Common myeloid progenitor, CD34-positive (primary cell): ENCODE data around the gene IFIT1.

Experiments
- CTCF ChIA-PET: fragments of 350-600 bp; sonication (Branson Sonifier 250); formaldehyde crosslinking; loops from one replicate; lab custom pipeline; 2021; ENCODE audit warnings: antibody characterized with exemption; lab: Charles Lee
- POLR2A ChIA-PET: fragments of 350-600 bp; sonication (Branson Sonifier 250); formaldehyde crosslinking; loops from one replicate; lab custom pipeline; 2021; ENCODE audit warnings: antibody characterized with exemption; lab: Charles Lee
- DNase-seq, 3 donors: peaks; one replicate each; pipeline versions ENCODE4 v3.0.0 to v3.0.0-alpha.2; 2013
- H3K27ac ChIP-seq, 2 experiments: 1 replicate in 1 of 2; 2 replicates in 1 of 2; pipeline ENCODE4 v1.7.0; 2013; ENCODE audit warnings: inconsistent platforms in 2 of 2, low read length in 2 of 2, mild to moderate bottlenecking in 2 of 2, low read depth in 1 of 2, moderate library complexity in 1 of 2; ENCODE audit not compliant: severe bottlenecking in 2 of 2, insufficient read depth in 1 of 2, poor library complexity in 1 of 2
- H3K27me3 ChIP-seq, 5 experiments: replicated peaks in 2 of 5; 1 replicate in 3 of 5; 2 replicates in 2 of 5; pipeline versions ENCODE4 v1.6.1 to v1.7.0; 2013; ENCODE audit warnings: low read length in 4 of 5, mild to moderate bottlenecking in 2 of 5, moderate library complexity in 2 of 5, inconsistent platforms in 1 of 5; ENCODE audit not compliant: insufficient read depth in 5 of 5, control insufficient read depth in 4 of 5
- H3K36me3 ChIP-seq, 4 experiments: 1 replicate in 2 of 4; 2 replicates in 2 of 4; pipeline versions ENCODE4 v1.6.1 to v1.7.0; 2013; ENCODE audit warnings: low read length in 3 of 4, control low read depth in 1 of 4, mild to moderate bottlenecking in 1 of 4; ENCODE audit not compliant: control insufficient read depth in 4 of 4, insufficient read depth in 4 of 4
- H3K4me1 ChIP-seq, 4 experiments: 1 replicate in 3 of 4; 2 replicates in 1 of 4; pipeline versions ENCODE4 v1.6.1 to v1.7.1; 2013; ENCODE audit warnings: low read length in 3 of 4, mild to moderate bottlenecking in 3 of 4, control low read depth in 1 of 4, inconsistent platforms in 1 of 4, moderate library complexity in 1 of 4; ENCODE audit not compliant: control insufficient read depth in 4 of 4, insufficient read depth in 4 of 4; ENCODE audit errors: control extremely low read depth in 1 of 4
- H3K4me3 ChIP-seq, 7 experiments: 1 replicate in 4 of 7; 2 replicates in 3 of 7; pipeline versions ENCODE4 v1.5.1 to v1.7.0; 2013; ENCODE audit warnings: mild to moderate bottlenecking in 7 of 7, low read length in 6 of 7, moderate library complexity in 6 of 7, inconsistent platforms in 2 of 7, low read depth in 2 of 7, control low read depth in 1 of 7; ENCODE audit not compliant: insufficient read depth in 4 of 7, control insufficient read depth in 1 of 7; ENCODE audit errors: extremely low read depth in 1 of 7
- H3K9me3 ChIP-seq, 5 experiments: 1 replicate in 4 of 5; 2 replicates in 1 of 5; pipeline versions ENCODE4 v1.6.1 to v1.7.1; 2013; ENCODE audit warnings: low read length in 4 of 5, mild to moderate bottlenecking in 2 of 5, inconsistent platforms in 1 of 5, low read depth in 1 of 5, moderate library complexity in 1 of 5; ENCODE audit not compliant: control insufficient read depth in 4 of 5, insufficient read depth in 2 of 5; ENCODE audit errors: control extremely low read depth in 1 of 5
- WGBS: methylation state at CpG from one replicate; pipeline ENCODE4 v1.1.5; 2013; ENCODE audit not compliant: insufficient coverage; 5-methylcytosine and 5-hydroxymethylcytosine counted together

The IFIT1 gene

GRCh38 chr10:89363729-89364442 is 28.5 kb upstream of the IFIT1 start:
- Histone ChIP-seq H3K9me3 (no peaks in the 10 kb centered on the region), H3K4me1 (peaks cover 5 to 25% (median 18%) of the 10 kb centered on the region in 4 experiments), H3K27ac (no peak overlapping the region), H3K27me3 (no peaks in the 10 kb centered on the region), H3K36me3 (no peaks in the 10 kb centered on the region), H3K4me3 (no peak overlapping the region)
- CTCF ChIA-PET, result interaction anchor here (1.0 to 3.4 kb wide), 6 partner anchors 8 to 100 kb away, joined by 3 to 15 read pairs (median 4); no protein-coding TSS in a partner anchor
- 41% methylated on average over 3 of the region's 6 CpGs for WGBS
- POLR2A ChIA-PET, result interaction anchor here (0.8 kb wide), 1 partner anchor 60 kb away, joined by 4 read pairs; no protein-coding TSS in a partner anchor
- peak in 2 of 3 donors; percentile 31 to 61 for DNase-seq

GRCh38 chr10:89364531-89364930 is 27.9 kb upstream of the IFIT1 start:
- peaks cover 5 to 31% (median 24%) of the 10 kb centered on the region in 4 experiments for H3K4me1 ChIP-seq
- no peaks in the 10 kb centered on the region for H3K27me3 ChIP-seq
- H3K27ac ChIP-seq, result no peak overlapping the region
- no peak for DNase-seq
- no peak overlapping the region for H3K4me3 ChIP-seq
- WGBS, result no CpG with 5 or more reads among the region's 1 CpG
- CTCF ChIA-PET, result interaction anchor here (0.8 to 1.7 kb wide), 8 partner anchors 9 to 204 kb away, joined by 3 to 5 read pairs (median 3); partner anchors contain the start of gene IFIT3
- no peaks in the 10 kb centered on the region for H3K36me3 ChIP-seq
- POLR2A ChIA-PET, result no interaction called here
- H3K9me3 ChIP-seq, result no peaks in the 10 kb centered on the region

GRCh38 chr10:89367529-89367928 is 24.9 kb upstream of the IFIT1 start:
- no peaks in the 10 kb centered on the region for H3K9me3 ChIP-seq
- H3K27ac ChIP-seq, result no peak overlapping the region
- no peak overlapping the region for H3K4me3 ChIP-seq
- WGBS, result 86% methylated on average over 3 of the region's 4 CpGs
- ChIA-PET POLR2A (no interaction called here), CTCF (interaction anchor here (0.7 to 3.5 kb wide), 8 partner anchors 8 to 157 kb away, joined by 3 to 35 read pairs (median 4); no protein-coding TSS in a partner anchor)
- peaks cover 8 to 42% (median 26%) of the 10 kb centered on the region in 4 experiments for H3K4me1 ChIP-seq
- H3K36me3 ChIP-seq, result no peaks in the 10 kb centered on the region
- peak in 2 of 3 donors; percentile 31 to 46 for DNase-seq
- no peaks in the 10 kb centered on the region for H3K27me3 ChIP-seq

- WGBS, result no CpG with 5 or more reads among the region's 1 CpG
- Histone ChIP-seq H3K27me3 (no peaks in the 10 kb centered on the region), H3K4me1 (peaks cover 10 to 38% (median 21%) of the 10 kb centered on the region in 4 experiments), H3K9me3 (no peaks in the 10 kb centered on the region), H3K4me3 (no peak overlapping the region), H3K36me3 (no peaks in the 10 kb centered on the region), H3K27ac (no peak overlapping the region)
- no peak for DNase-seq
- ChIA-PET CTCF (interaction anchor here (0.7 to 3.8 kb wide), 14 partner anchors 9 to 158 kb away, joined by 3 to 35 read pairs (median 6); partner anchors contain the start of gene IFIT2), POLR2A (no interaction called here)
Observed at GRCh38 chr10:89368129-89368528, 24.3 kb upstream of the IFIT1 start.

GRCh38 chr10:89369156-89370105 is 23.0 kb upstream of the IFIT1 start:
- ChIA-PET POLR2A (interaction anchor here (0.9 to 1.0 kb wide), 2 partner anchors 23 to 118 kb away, joined by 3 to 4 read pairs; partner anchors contain the start of gene LIPA), CTCF (interaction anchor here (0.7 to 3.8 kb wide), 35 partner anchors 8 to 152 kb away, joined by 3 to 35 read pairs (median 6); partner anchors contain the start of genes IFIT1, IFIT1B, IFIT2 and IFIT3)
- Histone ChIP-seq H3K4me3 (peak overlapping the region in 1 of 7 experiments; percentile 11), H3K27ac (no peak overlapping the region), H3K27me3 (no peaks in the 10 kb centered on the region), H3K9me3 (no peaks in the 10 kb centered on the region), H3K4me1 (peaks cover 10 to 41% (median 19%) of the 10 kb centered on the region in 4 experiments), H3K36me3 (no peaks in the 10 kb centered on the region)
- peak in 2 of 3 donors; percentile 54 to 55 for DNase-seq
- WGBS, result 50% methylated on average over 2 of the region's 5 CpGs

GRCh38 chr10:89371079-89371478 is 21.3 kb upstream of the IFIT1 start:
- Histone ChIP-seq H3K36me3 (no peaks in the 10 kb centered on the region), H3K4me1 (peaks cover 10 to 49% (median 23%) of the 10 kb centered on the region in 4 experiments), H3K27ac (no peak overlapping the region), H3K4me3 (no peak overlapping the region), H3K9me3 (no peaks in the 10 kb centered on the region), H3K27me3 (no peaks in the 10 kb centered on the region)
- ChIA-PET POLR2A (no interaction called here), CTCF (interaction anchor here (1.0 to 3.8 kb wide), 8 partner anchors 8 to 157 kb away, joined by 3 to 24 read pairs (median 6); no protein-coding TSS in a partner anchor)
- DNase-seq, result no peak
